ENCODE results near the gene XCL2. TPM values are rescaled to one million over a fixed set of nuclear protein-coding genes. Genes with fewer than 3 reads are reported as not detected.

Gene XCL2
- total RNA-seq, 1 experiment from 2014 or later: not detected

DNA sequence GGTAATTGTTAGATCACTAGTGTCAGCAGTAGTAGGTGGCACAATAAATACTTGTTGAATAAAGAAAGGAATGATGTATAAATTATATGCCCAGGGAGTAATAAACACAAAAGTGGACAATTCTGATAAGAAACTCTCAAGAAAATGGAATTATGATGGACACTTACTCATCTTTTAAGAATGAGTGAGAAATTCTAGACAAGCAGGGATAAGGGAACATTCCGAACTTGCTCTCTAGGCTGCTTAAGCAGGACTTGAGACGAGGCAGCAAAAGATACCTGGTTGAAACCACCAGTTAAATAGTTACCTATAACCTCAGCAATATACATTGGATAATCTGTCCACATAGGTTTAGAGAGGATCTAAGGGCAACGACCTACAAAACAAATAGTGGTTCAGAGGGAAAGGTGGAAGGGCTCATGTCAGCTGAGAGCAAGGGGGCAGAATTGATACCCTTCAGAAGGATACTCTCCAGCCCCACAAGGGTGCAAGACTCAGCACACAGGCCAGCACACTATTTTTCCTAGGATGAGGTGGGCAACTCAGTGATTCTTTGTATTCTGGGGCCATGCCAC lies 46.3 kb downstream of the XCL2 start:
- ATAC-seq (no peak), DNase-seq (ENCODE audit: low read depth, low spot score) (no peak)
- Histone ChIP-seq H3K79me2 (ENCODE audit: insufficient read depth, low read length) (no peaks in the 10 kb centered on the region), H4K20me1 (ENCODE audit: insufficient read depth) (no peaks in the 10 kb centered on the region), H2AFZ (ENCODE audit: low read depth, low read length, poor library complexity, severe bottlenecking) (no peak overlapping the region), H3K27me3 (ENCODE audit: insufficient read depth, low read length) (no peaks in the 10 kb centered on the region), H3K27ac (ENCODE audit: low read depth, low read length) (no peak overlapping the region), H3K36me3 (ENCODE audit: control insufficient read depth in 1 of 2, insufficient read depth in 2 of 2, low read length in 2 of 2) (no peaks in the 10 kb centered on the region), H3K4me2 (ENCODE audit: low read length) (no peak overlapping the region), H3K9me3 (ENCODE audit: control insufficient read depth in 1 of 2, insufficient read depth in 1 of 2, low read depth in 1 of 2, low read length in 2 of 2) (no peaks in the 10 kb centered on the region), H3K4me1 (ENCODE audit: control insufficient read depth in 1 of 2, insufficient read depth in 2 of 2, low read length in 2 of 2) (no peaks in the 10 kb centered on the region), H3K9me2 (ENCODE audit: insufficient read depth) (no peaks in the 10 kb centered on the region), H3K4me3 (replicated peaks in 1 of 2; ENCODE audit: low read depth in 1 of 2, low read length in 2 of 2) (no peak overlapping the region), H3K9ac (ENCODE audit: low read length) (no peak overlapping the region)
- POLR2A ChIA-PET: no interaction called here
- TF ChIP-seq SRF (IDR thresholded peaks at IDR 0.05; ENCODE audit: low read depth): no peak
- no peak for TF ChIP-seq TCF7L2 (IDR thresholded peaks at IDR 0.05; ENCODE audit: borderline replicate concordance, extremely low read depth, insufficient read depth, insufficient read length)
- TF ChIP-seq SIN3A (IDR thresholded peaks at IDR 0.05; ENCODE audit: low read depth): no peak
- TF ChIP-seq MAX (IDR thresholded peaks at IDR 0.05): no peak
- no peak for TF ChIP-seq EGR1 (IDR thresholded peaks at IDR 0.05; ENCODE audit: low read depth)
- TF ChIP-seq EZH2phosphoT487 (IDR thresholded peaks at IDR 0.05; ENCODE audit: borderline replicate concordance): no peak
- no peak for TF ChIP-seq JUND (IDR thresholded peaks at IDR 0.05)
- no peak for TF ChIP-seq ELF1 (IDR thresholded peaks at IDR 0.05; ENCODE audit: borderline replicate concordance, low read depth)
- TF ChIP-seq YY1 (IDR thresholded peaks at IDR 0.05; ENCODE audit: extremely low read depth, insufficient replicate concordance, low read depth, low read length): no peak
- TF ChIP-seq RAD21 (IDR thresholded peaks at IDR 0.05; ENCODE audit: low read depth): no peak
- TF ChIP-seq, protein P1, sequence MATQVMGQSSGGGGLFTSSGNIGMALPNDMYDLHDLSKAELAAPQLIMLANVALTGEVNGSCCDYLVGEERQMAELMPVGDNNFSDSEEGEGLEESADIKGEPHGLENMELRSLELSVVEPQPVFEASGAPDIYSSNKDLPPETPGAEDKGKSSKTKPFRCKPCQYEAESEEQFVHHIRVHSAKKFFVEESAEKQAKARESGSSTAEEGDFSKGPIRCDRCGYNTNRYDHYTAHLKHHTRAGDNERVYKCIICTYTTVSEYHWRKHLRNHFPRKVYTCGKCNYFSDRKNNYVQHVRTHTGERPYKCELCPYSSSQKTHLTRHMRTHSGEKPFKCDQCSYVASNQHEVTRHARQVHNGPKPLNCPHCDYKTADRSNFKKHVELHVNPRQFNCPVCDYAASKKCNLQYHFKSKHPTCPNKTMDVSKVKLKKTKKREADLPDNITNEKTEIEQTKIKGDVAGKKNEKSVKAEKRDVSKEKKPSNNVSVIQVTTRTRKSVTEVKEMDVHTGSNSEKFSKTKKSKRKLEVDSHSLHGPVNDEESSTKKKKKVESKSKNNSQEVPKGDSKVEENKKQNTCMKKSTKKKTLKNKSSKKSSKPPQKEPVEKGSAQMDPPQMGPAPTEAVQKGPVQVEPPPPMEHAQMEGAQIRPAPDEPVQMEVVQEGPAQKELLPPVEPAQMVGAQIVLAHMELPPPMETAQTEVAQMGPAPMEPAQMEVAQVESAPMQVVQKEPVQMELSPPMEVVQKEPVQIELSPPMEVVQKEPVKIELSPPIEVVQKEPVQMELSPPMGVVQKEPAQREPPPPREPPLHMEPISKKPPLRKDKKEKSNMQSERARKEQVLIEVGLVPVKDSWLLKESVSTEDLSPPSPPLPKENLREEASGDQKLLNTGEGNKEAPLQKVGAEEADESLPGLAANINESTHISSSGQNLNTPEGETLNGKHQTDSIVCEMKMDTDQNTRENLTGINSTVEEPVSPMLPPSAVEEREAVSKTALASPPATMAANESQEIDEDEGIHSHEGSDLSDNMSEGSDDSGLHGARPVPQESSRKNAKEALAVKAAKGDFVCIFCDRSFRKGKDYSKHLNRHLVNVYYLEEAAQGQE (IDR thresholded peaks at IDR 0.05; ENCODE audit: low read depth): no peak
- CTCF ChIA-PET: no interaction called here
- RAD21 ChIA-PET (ENCODE audit: low non-redundant PET in 1 of 2, low total read pairs in 2 of 2, uncharacterized antibody in 2 of 2, unreplicated experiment in 2 of 2): no interaction called here
- intact Hi-C loops (cut with micrococcal nuclease): no loop called here
- BruUV-seq (replicated peaks): no TSS peak

Data from HCT116 (cell line).